Ovary (tissue), 9 donors: ENCODE results near the gene LRP1B. TPM values are rescaled to one million over a fixed set of nuclear protein-coding genes. Genes with fewer than 3 reads are reported as not detected.

ENCODE experiments used
- DNase-seq, 5 donors: peaks; one replicate each; pipeline ENCODE4 v3.0.0-alpha.2; 2019 to 2020
- H3K27ac ChIP-seq, 2 donors: fragments of 200-600 bp; one replicate each; pipeline versions ENCODE4 v1.5.1 to v1.8.0; 2019 to 2022
- H3K27me3 ChIP-seq: fragments of 200-600 bp; one replicate; pipeline ENCODE4 v1.8.0; 2022
- H3K36me3 ChIP-seq: fragments of 200-600 bp; sonication (generic); one replicate; pipeline ENCODE4 v1.5.1; 2019
- H3K4me1 ChIP-seq: one replicate; pipeline ENCODE4 v1.8.1; 2013; ENCODE audit warnings: mild to moderate bottlenecking, moderate library complexity; ENCODE audit not compliant: insufficient read depth
- H3K4me3 ChIP-seq: fragments of 200-600 bp; sonication (generic); one replicate; pipeline ENCODE4 v1.5.1; 2017
- H3K9me3 ChIP-seq, 2 donors: fragments of 200-600 bp in 1 of 2; sonication (generic) in 1 of 2; one replicate each; pipeline versions ENCODE4 v1.5.1 to v1.8.1; 2013 to 2019; ENCODE audit warnings: mild to moderate bottlenecking in 1 of 2, moderate library complexity in 1 of 2
- CTCF ChIP-seq, 3 donors: fragments of 450-650 bp in 2 of 3; fragments of 200-600 bp in 1 of 3; IDR thresholded peaks; one replicate each; pipeline versions ENCODE4 v1.5.1 to v1.8.0; 2016 to 2022; ENCODE audit warnings: antibody characterized with exemption in 3 of 3, mild to moderate bottlenecking in 1 of 3
- EP300 ChIP-seq: sonication (generic); formaldehyde crosslinking; IDR thresholded peaks from one replicate; pipeline ENCODE4 v1.6.1; 2017; ENCODE audit warnings: antibody characterized with exemption
- POLR2A ChIP-seq: fragments of 450-650 bp; IDR thresholded peaks from one replicate; pipeline ENCODE4 v1.6.1; 2017; ENCODE audit warnings: antibody characterized with exemption, mild to moderate bottlenecking, moderate library complexity
- WGBS, 3 donors: extraction: QIAGEN DNeasy Blood & Tissue Kit in 1 of 3; methylation state at CpG; one replicate each; pipeline versions ENCODE4 v1.1.5 to v1.1.7; 2013 to 2017; 5-methylcytosine and 5-hydroxymethylcytosine counted together
- intact Hi-C, 4 donors: fragments of 100-400 bp; cut with DNase I; formaldehyde crosslinking; loops; one replicate each; pipeline versions ENCODE4 v1.11.0 to v1.15.1; 2022 to 2023
- polyA plus RNA-seq, 2 donors: library from polyadenylated mRNA; stranded (reverse); fragments of 200-250 nt in 1 of 2; fragments of 350-450 nt in 1 of 2; fragmentation: Illumina TruSeq in 1 of 2; extraction: RNeasy Lipid Tissue Mini Kit (QIAGEN cat#74804) in 1 of 2; gene quantifications; one replicate each; pipeline ENCODE4 v1.2.3, GENCODE V29; 2013 to 2014
- total RNA-seq, 7 donors: library from RNA; depleted of rRNA in 2 of 7; stranded (reverse); fragments of >200 nt in 2 of 7; fragmentation: NEBNext Ultra II Directional in 3 of 7; extraction: Animal tissue kit (Norgen Biotek cat#: 25700) in 3 of 7; gene quantifications; one replicate each; pipeline versions ENCODE4 v1.1.0 to v1.2.4, GENCODE V29; 2016 to 2023
- donor health status: DM: no; HTN: no; CAD: no; lungs with moderate emphysema.
- donor health status: DM: no; HTN: no; CAD: no.
- donor health status: Bipolar disorder and iron deficiency.
- donor health status: DM: yes; HTN: yes; CAD: no.
- donor health status: DM: no; HTN: no; CAD: no.
- donor health status: DM: yes; HTN: yes; CAD: no.

LRP1B gene
- total and polyA plus RNA-seq, 9 donors = 0.08 to 2.6 (median 0.37) TPM

GRCh38 chr2:141814150-141814549 is 316.7 kb downstream of the LRP1B start:
- DNase-seq = no peak
- TF ChIP-seq EP300 (no peak), POLR2A (no peak), CTCF (IDR thresholded peaks at IDR 0.05) (no peak)
- Histone ChIP-seq H3K27me3 (no peaks in the 10 kb centered on the region), H3K36me3 (no peaks in the 10 kb centered on the region), H3K9me3 (no peaks in the 10 kb centered on the region), H3K4me3 (no peak overlapping the region), H3K27ac (no peak overlapping the region), H3K4me1 (no peaks in the 10 kb centered on the region)
- intact Hi-C loops = no loop called here
- 67 to 81% (median 78%) methylated on average over 2 of the region's 2 CpGs for WGBS, 3 donors

- H3K9me3 ChIP-seq = no peaks in the 10 kb centered on the region
- no peaks in the 10 kb centered on the region for H3K36me3 ChIP-seq
- intact Hi-C loops = no loop called here
- DNase-seq = no peak
- H3K4me3 ChIP-seq = no peak overlapping the region
- H3K27ac ChIP-seq = no peak overlapping the region
- no peaks in the 10 kb centered on the region for H3K27me3 ChIP-seq
- TF ChIP-seq CTCF (IDR thresholded peaks at IDR 0.05) (no peak), POLR2A (no peak), EP300 (no peak)
- WGBS, 3 donors = 82 to 87% (median 82%) methylated on average over 7 of the region's 7 CpGs
- H3K4me1 ChIP-seq = no peaks in the 10 kb centered on the region
These were observed 320.7 kb downstream of the LRP1B start for GRCh38 chr2:141810148-141810547.

GRCh38 chr2:141806090-141806489 is 324.7 kb downstream of the LRP1B start:
- Histone ChIP-seq H3K27me3 (no peaks in the 10 kb centered on the region), H3K4me3 (no peak overlapping the region), H3K4me1 (no peaks in the 10 kb centered on the region), H3K9me3 (no peaks in the 10 kb centered on the region), H3K27ac (no peak overlapping the region), H3K36me3 (no peaks in the 10 kb centered on the region)
- no peak for DNase-seq
- WGBS, 3 donors = 15 to 36% (median 32%) methylated on average over 1 of the region's 1 CpG
- TF ChIP-seq POLR2A (no peak), CTCF (IDR thresholded peaks at IDR 0.05) (no peak), EP300 (no peak)
- intact Hi-C loops = no loop called here

- no peak overlapping the region for H3K27ac ChIP-seq
- WGBS, 3 donors = 40 to 66% (median 48%) methylated on average over 3 of the region's 3 CpGs
These were observed 325.5 kb downstream of the LRP1B start for GRCh38 chr2:141805302-141805701.

More at GRCh38 chr2:141805302-141805701, 325.5 kb downstream of the LRP1B start:
- intact Hi-C loops = no loop called here
- H3K36me3 ChIP-seq = no peaks in the 10 kb centered on the region
- H3K27me3 ChIP-seq = no peaks in the 10 kb centered on the region
- no peak overlapping the region for H3K4me3 ChIP-seq
- no peak for TF ChIP-seq EP300
- TF ChIP-seq CTCF (IDR thresholded peaks at IDR 0.05) = no peak
- TF ChIP-seq POLR2A = no peak
- no peak for DNase-seq
- no peaks in the 10 kb centered on the region for H3K4me1 ChIP-seq
- no peaks in the 10 kb centered on the region for H3K9me3 ChIP-seq
